Measurements from ENCODE around the gene TAAR8. TPM values are rescaled to one million over a fixed set of nuclear protein-coding genes. Genes with fewer than 3 reads are reported as not detected.

TAAR8 gene
- total RNA-seq, 1 donor from 2014 or later = not detected

DNA sequence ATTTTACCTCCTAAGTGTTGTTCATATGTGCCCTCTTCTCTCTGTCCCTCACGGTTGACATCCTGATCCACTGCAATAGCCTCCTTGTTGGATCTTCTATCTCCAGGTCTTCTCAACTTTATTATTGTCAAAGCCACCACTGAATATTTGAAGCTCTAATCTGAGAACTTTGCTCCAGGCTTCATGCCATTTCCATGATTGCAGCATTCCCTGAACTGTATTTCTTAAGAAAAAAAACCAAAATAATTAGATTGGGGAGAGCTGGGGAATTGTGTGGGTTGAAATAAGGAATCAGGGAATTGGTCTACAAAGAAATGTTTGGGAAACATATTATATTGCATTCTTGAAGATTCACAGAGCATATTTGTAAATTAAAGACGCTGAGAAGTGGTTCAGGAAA lies 37.1 kb upstream of the TAAR8 start:
- Histone ChIP-seq H3K4me3 (no peak overlapping the region), H3K27me3 (ENCODE audit: low read depth) (no peaks in the 10 kb centered on the region), H3K4me1 (peaks cover 36% of the 10 kb centered on the region), H3K36me3 (no peaks in the 10 kb centered on the region), H3K27ac (replicated peaks) (no peak overlapping the region), H3K9me3 (replicated peaks) (no peaks in the 10 kb centered on the region)
- TF ChIP-seq, protein P1, sequence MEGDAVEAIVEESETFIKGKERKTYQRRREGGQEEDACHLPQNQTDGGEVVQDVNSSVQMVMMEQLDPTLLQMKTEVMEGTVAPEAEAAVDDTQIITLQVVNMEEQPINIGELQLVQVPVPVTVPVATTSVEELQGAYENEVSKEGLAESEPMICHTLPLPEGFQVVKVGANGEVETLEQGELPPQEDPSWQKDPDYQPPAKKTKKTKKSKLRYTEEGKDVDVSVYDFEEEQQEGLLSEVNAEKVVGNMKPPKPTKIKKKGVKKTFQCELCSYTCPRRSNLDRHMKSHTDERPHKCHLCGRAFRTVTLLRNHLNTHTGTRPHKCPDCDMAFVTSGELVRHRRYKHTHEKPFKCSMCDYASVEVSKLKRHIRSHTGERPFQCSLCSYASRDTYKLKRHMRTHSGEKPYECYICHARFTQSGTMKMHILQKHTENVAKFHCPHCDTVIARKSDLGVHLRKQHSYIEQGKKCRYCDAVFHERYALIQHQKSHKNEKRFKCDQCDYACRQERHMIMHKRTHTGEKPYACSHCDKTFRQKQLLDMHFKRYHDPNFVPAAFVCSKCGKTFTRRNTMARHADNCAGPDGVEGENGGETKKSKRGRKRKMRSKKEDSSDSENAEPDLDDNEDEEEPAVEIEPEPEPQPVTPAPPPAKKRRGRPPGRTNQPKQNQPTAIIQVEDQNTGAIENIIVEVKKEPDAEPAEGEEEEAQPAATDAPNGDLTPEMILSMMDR (IDR thresholded peaks at IDR 0.05; ENCODE audit: borderline replicate concordance) = no peak
- DNase-seq = no peak
- intact Hi-C loops (cut with micrococcal nuclease) = no loop called here

DNA sequence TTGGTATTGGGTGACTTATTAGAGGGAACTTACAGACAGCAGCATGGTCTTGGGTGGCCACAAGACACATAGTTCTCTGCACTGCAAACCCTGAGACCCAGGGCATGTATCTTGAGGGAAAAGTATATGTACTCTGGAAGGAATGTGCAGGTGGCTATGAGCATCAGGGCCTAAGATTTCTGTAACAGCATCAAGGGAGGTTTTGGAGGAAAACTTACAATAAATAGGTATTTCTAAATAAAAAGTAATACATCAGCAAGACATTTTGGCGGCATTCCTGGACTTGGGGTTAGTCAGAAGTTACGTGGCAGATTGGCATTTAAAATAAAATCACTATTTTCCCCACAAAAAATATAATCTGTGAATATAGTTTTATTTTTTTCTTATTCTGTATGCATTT lies 31.5 kb upstream of the TAAR8 start:
- H3K27ac ChIP-seq (replicated peaks) = no peak overlapping the region
- H3K4me1 ChIP-seq = no peaks in the 10 kb centered on the region
- H3K27me3 ChIP-seq (ENCODE audit: low read depth) = peaks cover 5% of the 10 kb centered on the region
- intact Hi-C loops (cut with micrococcal nuclease) = no loop called here
- no peak for DNase-seq
- TF ChIP-seq, protein P1 (IDR thresholded peaks at IDR 0.05; ENCODE audit: borderline replicate concordance) = no peak
- no peaks in the 10 kb centered on the region for H3K9me3 ChIP-seq (replicated peaks)
- H3K4me3 ChIP-seq = no peak overlapping the region
- no peaks in the 10 kb centered on the region for H3K36me3 ChIP-seq

DNA sequence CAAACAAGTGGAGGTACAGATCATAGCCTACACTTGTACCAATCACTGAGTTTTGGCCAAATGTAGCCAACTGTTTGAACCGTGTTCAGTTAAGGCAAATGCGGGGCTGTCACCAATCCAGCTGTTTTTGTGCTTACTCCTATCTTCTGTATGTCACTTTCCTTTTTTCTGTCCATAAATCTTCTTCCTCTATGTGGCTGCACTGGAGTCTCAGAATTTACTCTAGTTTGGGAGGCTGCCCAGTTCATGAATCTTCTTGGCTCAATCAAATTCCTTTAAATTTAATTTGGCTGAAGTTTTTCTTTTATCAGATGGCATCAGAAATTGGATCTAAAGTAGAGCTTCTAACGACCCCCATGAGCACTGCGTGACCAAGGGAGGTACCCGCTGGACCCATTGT lies 27.8 kb upstream of the TAAR8 start:
- H3K27ac ChIP-seq (replicated peaks) = no peak overlapping the region
- TF ChIP-seq, protein P1 (IDR thresholded peaks at IDR 0.05; ENCODE audit: borderline replicate concordance) = no peak
- no peaks in the 10 kb centered on the region for H3K4me1 ChIP-seq
- no peak overlapping the region for H3K4me3 ChIP-seq
- peaks cover 28% of the 10 kb centered on the region for H3K27me3 ChIP-seq (ENCODE audit: low read depth)
- DNase-seq = no peak
- no peaks in the 10 kb centered on the region for H3K9me3 ChIP-seq (replicated peaks)
- intact Hi-C loops (cut with micrococcal nuclease) = no loop called here
- H3K36me3 ChIP-seq = no peaks in the 10 kb centered on the region

DNA sequence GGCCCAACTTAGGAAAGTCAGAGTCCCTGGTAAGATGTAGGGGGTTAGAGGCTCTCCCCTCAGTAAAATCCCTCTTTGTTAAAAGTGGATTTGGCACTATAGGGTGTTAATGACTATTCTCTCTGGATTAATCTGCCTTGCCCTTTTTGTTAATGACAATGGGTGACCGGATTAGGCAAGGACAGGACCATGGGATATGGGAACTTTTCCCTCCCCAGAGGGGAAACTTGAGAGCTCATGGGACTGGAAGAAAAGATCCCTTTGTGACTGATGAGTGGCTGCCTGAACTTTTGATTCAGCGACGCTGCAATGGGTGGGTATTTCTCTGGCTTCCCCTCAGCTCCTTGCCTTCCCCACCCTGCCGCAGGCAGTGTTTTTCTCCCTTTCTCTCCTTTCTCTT lies 26.6 kb upstream of the TAAR8 start:
- Histone ChIP-seq H3K27ac (replicated peaks) (no peak overlapping the region), H3K9me3 (replicated peaks) (no peaks in the 10 kb centered on the region)
- intact Hi-C loops (cut with micrococcal nuclease) = no loop called here

DNA sequence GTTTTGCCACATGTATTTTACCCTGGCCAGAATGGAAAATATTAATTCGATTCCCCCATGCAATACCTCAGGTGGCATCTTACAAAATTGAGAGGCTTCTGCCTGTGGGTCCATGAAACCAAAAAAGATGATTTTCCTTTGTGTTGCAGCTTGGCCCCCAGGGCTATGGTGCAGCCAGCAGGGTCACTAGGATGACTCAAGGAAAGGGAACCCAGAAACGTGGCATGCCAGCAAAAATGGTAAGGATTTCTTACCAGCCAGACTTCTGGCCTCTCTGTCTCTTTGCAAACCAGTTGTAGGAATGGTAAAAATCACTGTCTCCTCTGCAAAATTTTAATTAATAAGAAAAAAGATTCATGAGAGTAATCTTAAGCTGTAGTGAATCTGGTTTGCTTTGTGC lies 26.0 kb upstream of the TAAR8 start:
- Histone ChIP-seq H3K36me3 (no peaks in the 10 kb centered on the region), H3K27ac (replicated peaks) (no peak overlapping the region), H3K4me3 (no peak overlapping the region), H3K9me3 (replicated peaks) (no peaks in the 10 kb centered on the region), H3K27me3 (ENCODE audit: low read depth) (peaks cover 34% of the 10 kb centered on the region), H3K4me1 (no peaks in the 10 kb centered on the region)
- TF ChIP-seq, protein P1 (IDR thresholded peaks at IDR 0.05; ENCODE audit: borderline replicate concordance) = no peak
- no peak for DNase-seq
- intact Hi-C loops (cut with micrococcal nuclease) = no loop called here

More for the DNA sequence above, 26.6 kb upstream of the TAAR8 start:
- no peak for DNase-seq
- TF ChIP-seq, protein P1 (IDR thresholded peaks at IDR 0.05; ENCODE audit: borderline replicate concordance) = no peak
- H3K4me3 ChIP-seq = no peak overlapping the region
- H3K36me3 ChIP-seq = no peaks in the 10 kb centered on the region
- no peaks in the 10 kb centered on the region for H3K4me1 ChIP-seq
- peaks cover 34% of the 10 kb centered on the region for H3K27me3 ChIP-seq (ENCODE audit: low read depth)

DNA sequence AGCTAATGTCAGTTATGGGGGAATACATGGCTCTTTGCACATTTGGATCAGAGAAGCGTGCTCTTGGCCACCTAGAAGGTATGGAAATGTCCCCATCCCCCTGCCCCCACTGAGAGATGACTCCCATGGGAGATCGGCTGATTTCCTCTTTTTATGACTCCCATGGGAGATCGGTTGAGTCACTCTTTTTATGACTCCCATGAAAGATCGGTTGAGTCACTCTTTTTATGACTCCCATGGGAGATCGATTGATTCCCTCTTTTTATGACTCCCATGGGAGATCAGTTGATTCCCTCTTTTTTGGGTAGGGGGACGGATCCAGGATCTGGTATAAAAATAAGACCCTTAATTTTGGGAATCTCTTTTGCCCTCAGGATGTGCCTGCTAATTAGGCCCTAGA lies 24.7 kb upstream of the TAAR8 start:
- Histone ChIP-seq H3K27me3 (ENCODE audit: low read depth) (peaks cover 34% of the 10 kb centered on the region), H3K36me3 (no peaks in the 10 kb centered on the region), H3K4me3 (no peak overlapping the region), H3K4me1 (no peaks in the 10 kb centered on the region), H3K9me3 (replicated peaks) (no peaks in the 10 kb centered on the region), H3K27ac (replicated peaks) (no peak overlapping the region)
- DNase-seq = no peak
- intact Hi-C loops (cut with micrococcal nuclease) = no loop called here
- TF ChIP-seq, protein P1 (IDR thresholded peaks at IDR 0.05; ENCODE audit: borderline replicate concordance) = no peak

Data from left ventricle myocardium inferior (tissue), 1 donor.